H1 (cell line): ENCODE data around the gene SFTPB.

Source experiments
- POLR2A ChIP-seq, 2 experiments: IDR thresholded peaks; 1 replicate in 1 of 2; 2 replicates in 1 of 2; pipeline ENCODE4 v1.6.1; 2011; ENCODE audit warnings: low read depth in 2 of 2, low read length in 2 of 2, mild to moderate bottlenecking in 2 of 2; ENCODE audit errors: control extremely low read depth in 1 of 2
- POLR2AphosphoS5 ChIP-seq: IDR thresholded peaks from 2 replicates; pipeline ENCODE4 v1.6.1; 2011; ENCODE audit warnings: low read depth, low read length
- RFX5 ChIP-seq: IDR thresholded peaks from 2 replicates; pipeline ENCODE4 v1.6.1; 2011; ENCODE audit warnings: low read depth, low read length, improper control_type of control experiment, borderline replicate concordance

DNA sequence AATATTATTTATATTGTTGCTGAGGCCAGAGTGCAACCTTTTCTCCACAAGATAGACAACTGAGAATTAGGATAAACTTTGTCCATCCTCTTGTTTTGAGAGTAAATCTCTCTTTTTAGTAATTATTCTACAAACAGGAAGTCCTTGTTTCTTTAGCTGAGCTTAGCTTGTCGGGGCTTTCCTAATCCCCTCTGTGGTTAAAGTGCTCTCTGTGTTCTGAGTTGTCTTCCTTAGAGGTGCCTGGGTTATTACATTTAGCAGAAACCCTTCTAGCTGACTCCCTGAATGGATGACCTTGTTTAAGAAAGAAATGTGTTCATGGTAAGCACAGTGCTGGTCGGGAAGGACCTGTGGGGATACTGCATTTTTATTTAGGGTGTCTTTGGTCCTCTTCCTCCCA is 39.3 kb downstream of the SFTPB start:
- TF ChIP-seq POLR2A (IDR thresholded peaks at IDR 0.05; ENCODE audit: control extremely low read depth in 1 of 2, low read depth in 2 of 2, low read length in 2 of 2) (no peak), POLR2AphosphoS5 (no peak), RFX5 (no peak)
